Hematopoietic multipotent progenitor cell treated with erythropoietin and hydrocortisone succinate and interleukin-3 and kit ligand, for 15 days (in vitro differentiated cells): ENCODE results near the gene PPP1R13B.

ENCODE experiments used
- DNase-seq: peaks from one replicate; pipeline ENCODE4 v3.0.0-alpha.2; 2015; ENCODE audit warnings: low spot score

The PPP1R13B gene

DNA sequence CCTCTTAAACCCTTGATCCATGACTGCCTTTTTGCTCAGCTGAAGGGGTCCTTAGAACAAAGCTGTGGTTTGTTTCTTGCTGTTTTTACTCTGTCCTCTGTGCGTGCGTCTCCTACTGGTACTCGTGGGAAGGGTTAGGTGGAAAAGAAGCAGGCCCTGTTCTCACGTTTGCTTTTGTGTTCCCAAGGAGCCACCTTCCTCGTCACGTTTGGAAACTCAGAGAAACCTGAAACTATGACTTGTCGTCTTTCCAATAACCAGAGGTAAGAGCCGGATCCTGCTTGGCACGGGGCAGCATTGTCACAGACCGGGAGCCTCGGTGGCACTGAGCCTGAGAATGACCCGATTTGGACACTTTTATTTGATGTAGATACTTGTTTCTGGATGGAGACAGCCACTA lies 118.7 kb downstream of the PPP1R13B start:
- DNase-seq, result no peak

DNA sequence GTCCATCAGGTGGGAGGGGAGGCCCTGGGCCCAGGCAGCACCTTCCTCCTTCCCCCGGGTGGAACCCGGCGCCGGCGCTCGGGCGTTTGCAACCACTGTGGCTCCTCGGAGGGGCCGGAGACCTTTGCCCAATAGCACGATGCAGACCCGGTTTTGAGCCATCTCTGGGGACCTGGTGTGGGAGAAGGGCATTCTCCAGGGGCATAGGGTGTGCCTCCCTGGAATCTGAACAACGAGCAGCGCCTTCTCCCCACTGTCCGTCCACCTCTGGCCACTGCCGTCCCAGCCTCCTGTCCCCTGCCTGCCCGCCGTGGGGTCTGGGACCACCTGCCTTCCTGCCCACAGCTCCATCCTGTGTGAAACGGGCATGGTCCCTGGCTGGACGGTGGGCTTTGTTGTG lies 119.2 kb downstream of the PPP1R13B start:
- DNase-seq, result no peak

DNA sequence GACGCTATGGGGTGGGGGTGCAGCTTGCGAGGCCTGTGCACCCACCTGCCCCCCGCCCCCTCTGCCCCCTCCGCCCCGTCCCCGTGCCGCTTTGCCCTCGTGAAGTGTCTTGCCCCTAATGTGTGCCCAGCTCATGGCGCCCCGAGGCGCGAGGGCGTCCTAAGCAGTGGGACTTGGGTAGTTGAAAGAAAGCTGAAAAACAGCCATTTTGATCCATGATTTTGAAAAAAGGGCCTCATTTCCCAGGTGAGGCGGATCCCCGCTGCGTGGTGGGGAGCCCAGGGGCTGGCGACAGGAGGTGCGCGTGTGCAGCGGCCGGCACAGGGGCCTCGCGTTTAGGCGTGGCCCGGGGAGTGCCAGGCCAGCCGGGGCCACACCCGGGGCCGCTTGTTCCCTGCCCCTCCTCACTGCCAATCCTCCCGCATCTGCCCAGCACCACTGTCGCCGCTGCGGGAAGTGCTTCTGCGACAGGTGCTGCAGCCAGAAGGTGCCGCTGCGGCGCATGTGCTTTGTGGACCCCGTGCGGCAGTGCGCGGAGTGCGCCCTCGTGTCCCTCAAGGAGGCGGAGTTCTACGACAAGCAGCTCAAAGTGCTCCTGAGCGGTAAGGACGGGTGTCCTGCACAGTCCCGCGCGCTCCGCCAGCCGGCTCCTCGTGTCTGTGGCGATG lies 119.9 kb downstream of the PPP1R13B start:
- DNase-seq, result no peak

DNA sequence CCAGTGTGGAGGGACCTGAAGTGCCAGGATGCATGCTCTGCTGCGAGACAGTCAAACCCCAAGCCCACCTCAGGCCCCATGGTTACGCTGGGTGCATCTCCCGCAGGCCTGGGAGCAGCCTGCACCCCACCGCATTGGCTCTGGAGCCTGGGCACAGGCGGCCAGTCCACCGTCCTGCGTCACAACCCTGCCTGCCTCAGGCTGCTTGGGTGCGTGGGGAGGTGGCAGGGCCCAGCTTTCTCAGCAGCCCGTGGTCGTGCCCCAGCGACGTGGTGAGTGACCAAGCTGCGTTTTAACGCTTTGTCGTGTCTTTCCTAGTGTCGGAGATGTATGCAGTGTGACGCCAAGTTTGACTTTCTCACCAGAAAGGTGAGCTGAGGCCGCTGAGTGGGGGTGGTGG lies 120.9 kb downstream of the PPP1R13B start:
- DNase-seq, result no peak

DNA sequence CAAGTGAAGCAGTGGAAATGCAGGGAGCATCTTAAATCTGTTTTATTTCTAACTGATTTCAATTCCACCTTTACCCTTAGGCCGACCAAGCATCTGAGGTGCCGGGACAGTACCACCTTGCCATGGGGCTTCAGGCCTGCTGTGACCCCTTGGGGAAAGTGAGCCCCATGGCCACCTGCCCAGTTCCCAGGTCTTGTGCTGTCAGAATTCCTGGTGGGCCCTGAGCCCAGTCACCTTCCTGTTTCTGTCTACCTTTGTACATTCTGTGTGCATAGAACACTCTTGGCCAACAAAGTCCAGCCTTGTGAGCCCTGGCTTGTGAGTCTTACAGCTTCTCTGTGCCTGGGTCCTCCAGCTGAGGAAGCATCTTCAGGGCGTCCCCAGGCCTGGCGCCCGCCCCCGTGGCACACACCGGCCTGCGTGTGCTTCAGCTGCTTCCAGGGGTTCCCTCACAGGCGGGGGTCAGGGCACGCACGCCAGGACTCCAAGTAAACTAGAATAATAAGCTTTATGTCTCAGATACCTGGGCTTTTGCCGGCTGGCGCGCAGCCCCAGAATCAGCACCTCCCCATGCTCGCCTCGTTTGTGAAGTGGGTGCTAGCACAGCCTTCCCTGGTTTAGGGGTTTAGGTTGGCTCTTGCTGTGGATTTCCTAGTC lies 121.5 kb downstream of the PPP1R13B start:
- no peak for DNase-seq

DNA sequence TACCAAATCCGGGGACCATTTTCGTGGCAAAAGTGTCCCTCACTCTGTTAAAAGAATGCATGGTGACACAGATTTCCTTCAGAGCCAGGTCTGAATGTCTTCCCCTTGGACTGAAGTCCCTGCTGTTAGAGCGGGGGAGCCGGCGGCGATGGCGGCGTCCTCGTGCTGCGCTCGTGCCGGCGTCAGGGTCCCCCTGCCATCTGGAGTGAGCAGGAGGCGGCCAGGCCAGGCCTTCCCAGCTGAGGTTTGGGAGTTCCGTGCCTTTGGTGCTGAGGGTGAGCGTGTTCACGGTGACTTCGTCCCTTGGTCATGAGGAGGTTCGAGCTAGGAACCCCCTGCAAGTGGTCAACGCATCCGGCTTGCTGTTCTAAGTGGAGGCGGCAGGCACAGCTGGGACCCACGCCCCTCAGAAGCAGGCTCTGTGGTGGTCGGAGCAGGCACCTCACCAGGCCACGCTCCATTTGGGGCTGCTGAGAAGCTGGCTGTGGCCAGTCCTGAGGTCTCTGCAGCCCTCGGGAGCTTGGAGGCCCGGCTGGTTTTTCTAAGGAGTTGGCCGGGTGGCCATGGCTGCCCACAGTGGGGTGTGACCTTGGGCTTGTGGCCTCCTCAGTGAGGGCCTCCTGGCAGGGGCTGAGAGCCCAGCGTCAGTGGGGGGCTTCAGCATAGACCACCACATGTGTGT lies 122.2 kb downstream of the PPP1R13B start:
- no peak for DNase-seq

DNA sequence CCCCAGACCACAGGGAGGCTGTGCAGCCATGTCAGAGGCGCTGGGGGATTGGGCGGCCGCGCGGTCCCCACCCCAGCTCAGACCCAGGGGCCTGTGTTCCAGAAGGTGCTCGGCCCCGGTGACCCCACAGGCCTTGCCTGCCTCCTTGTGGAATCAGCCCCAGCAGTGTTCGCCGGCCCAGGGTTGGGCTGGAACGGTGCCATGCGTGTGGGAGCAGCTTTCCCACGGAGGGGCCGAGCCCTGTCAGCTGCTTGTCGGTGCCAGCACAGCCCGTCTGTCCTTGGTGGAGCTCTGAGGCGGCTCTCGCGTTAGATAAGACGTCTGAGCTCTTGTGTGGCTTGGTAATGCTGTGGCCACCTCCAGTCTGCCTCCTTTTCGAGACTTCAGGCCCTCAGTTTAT lies 123.3 kb downstream of the PPP1R13B start:
- DNase-seq, result peak; percentile 97

DNA sequence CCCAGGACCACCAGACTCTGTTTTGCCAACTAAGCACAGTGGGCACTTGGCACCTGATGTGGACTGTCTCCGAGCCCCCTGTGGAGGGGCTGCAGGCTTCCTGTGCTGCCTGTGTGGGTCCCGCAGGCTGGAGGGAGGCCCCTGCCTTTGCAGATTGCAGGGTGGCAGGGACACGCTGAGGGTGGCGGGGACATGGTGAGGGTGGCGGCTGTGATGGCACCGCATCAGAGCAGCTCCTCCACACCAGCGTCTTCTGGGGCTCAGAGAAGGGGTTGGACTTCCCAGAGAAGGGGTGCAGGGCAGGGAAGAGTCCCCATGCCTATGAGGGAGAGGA lies 123.7 kb downstream of the PPP1R13B start:
- DNase-seq, result peak; percentile 34

DNA sequence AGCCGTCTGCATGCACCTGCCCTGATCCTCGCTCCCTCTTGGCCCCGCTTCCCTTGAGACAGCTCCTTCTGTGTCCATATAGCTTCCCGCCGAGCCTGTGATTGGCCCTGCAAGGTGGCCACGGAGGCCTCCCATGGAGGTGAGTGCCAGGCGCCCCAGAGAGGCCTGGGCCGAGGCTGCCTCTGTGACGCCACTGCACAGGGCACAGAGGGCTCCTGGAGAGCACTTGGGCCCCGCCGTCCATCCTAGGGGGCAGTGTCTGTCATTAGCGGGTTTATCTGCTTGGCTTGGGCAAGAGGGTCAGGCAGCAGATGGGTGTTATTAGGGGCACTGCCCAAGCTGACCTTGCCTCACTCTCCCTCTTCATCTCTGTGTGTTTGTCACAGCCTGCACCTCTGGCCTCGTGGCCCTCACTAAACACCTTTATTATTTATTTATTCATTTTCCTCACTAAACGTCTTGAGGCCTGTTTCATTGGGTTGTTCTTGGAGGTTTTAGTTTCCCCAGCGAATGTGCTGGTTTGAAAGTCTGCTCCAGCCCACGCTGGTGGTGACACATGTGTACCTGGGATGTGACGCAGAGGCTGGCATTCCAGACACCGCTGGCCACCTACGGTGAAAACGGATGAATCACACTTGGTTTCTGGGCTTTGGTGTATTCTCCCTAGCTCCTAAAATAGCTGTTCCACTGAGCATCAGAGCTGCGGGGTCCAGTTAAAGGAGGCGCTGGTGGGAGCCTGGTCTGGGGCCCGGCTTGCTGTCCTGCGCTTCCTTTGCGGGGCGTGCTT lies 125.8 kb downstream of the PPP1R13B start:
- no peak for DNase-seq

DNA sequence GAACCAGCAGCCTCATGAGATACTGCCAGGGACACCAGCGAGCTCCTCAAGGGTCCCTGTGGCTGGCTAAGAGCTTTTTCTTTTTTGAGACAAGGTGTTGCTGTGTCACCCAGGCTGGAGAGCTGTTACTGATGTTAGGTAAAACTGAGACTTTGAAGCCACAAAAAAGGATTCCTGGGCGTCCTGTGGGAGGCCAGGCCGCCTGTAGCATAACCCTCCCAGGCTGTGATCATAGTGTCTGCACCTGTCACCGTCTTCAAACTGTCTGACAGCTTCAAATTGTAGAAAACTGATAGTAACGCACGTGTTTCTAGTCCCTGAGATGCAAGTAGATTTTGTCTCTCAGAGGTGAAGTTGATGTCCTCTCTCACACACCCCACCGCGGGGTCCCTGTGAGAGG lies 127.6 kb downstream of the PPP1R13B start:
- DNase-seq, result no peak

DNA sequence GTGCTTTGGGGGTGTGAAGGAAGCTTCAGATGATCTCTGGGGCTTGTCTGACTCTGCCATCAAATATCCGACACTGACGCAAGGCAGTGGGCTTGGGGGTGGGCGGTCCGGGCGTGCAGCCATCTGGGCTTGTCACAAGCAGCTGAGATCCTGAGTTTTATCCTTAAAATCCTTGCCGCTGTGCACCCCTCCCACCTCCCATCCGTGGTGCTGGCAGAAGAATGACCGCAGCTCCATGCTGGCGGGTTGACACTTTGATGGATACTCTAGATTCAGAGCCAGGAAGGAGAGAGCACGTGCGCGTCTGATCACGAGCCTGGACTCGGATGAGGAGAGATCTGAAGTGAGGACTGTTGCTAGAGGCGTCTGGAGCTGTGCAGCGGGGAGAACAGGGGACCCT lies 128.8 kb downstream of the PPP1R13B start:
- no peak for DNase-seq

DNA sequence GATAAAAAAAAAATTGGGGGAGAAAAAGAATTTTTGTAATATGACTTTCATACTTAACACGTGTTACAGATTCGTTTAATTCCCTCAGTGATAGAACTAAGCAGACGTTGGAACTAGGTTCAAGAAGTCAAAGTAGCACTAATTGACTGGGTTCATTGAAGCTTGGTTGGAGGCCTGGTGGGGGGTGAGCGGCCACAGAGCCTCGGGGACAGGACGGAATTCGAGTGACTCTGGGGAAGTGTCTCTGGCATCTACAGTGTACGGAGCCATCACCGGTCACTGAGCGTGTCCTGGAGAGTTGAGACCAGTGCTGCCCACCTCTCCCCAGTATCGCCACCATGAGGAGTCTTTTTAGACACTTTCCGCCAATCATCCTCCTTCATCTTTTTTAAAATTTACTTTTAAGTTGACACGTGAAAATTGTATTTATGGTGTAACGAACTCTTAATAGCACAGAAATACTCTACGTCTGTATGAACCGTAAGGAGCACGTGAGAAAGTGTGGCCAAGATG lies 130.4 kb downstream of the PPP1R13B start:
- DNase-seq, result no peak

DNA sequence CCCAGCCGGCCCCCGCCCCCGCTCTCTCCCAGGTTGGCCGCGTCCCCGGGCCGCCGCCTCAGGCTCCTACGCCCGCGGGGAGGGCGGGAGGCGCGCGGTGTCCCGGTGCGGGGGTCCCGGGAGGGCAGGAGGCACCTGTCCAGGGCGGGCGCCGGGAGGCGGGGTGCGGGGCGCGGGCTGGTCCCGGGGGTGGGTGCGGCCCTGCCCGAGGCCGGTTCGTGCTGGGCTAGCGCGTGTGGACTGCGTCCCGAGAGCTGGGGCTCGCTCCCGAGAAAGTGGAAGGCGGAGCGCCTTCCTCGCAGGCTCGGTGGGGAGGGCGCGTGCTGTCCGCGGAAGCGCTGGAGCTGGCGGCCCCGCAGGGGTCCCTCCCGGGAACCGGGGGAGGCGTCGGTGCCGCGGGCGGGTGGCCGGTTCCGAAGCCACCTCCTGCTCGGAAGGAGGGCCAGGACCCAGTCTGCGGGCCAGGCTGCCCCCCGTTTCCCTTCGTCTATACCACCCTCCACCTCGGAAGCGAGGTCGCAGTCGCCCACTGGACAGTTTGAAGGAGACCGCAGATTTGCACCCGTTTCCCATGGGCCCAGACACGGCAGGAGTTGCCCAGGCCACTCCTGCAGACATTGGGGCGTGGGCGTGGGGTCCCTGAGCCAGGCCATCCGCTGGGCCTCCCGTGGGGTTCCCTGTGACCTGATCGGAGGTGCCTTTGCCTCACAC lies 131.1 kb downstream of the PPP1R13B start:
- no peak for DNase-seq

DNA sequence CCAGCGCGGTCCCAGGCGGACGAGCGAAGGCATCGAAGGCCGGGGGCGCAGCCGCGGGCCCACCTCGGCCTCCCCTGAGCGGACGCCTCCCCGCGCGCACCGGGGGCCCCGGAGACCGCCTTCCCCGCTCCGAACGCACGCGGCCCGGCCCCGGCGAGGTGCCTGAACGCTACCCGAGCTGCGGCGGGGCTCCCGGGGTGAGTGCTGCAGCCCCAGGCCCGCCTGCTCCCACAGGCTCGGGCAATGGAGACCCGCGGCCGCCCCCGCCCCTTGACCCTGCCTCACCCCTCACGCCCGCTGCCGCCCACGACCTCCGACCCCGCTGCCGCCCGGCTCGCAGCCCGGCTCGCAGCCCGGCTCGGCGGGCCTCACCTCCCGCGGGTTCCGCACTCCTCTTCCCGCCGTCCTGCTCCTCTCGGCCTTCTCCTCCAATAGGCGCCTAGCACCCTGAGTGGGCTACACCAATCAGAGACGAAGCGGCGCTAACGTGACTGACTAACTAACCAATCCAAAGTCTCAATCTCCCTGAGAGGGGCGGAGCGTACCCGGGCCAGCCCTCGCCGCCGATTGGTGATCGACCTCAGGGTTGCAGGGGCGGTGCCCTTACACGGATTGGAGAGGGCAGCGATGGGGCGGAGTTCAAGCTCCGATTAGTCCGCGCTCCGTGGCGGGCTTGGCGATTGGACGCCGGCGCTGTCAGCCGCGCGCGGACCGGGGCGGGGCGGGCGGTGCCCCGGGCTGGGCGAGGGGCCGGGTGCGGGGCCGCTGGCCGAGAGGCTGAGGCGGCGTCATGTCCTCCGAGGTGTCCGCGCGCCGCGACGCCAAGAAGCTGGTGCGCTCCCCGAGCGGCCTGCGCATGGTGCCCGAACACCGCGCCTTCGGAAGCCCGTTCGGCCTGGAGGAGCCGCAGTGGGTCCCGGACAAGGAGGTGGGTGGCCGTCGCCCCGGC lies 132.0 kb downstream of the PPP1R13B start, which contains the start of the genes XRCC3 and ZFYVE21:
Gene XRCC3 (minus strand): TSS at position 400 of the 949 bp plus-strand sequence. CDS start 4,364 bp downstream, outside the sequence.
Gene ZFYVE21 (plus strand): TSS at position 759 of the 949 bp plus-strand sequence. CDS start 32 bp downstream, at position 791.
- peak; percentile 100 for DNase-seq

DNA sequence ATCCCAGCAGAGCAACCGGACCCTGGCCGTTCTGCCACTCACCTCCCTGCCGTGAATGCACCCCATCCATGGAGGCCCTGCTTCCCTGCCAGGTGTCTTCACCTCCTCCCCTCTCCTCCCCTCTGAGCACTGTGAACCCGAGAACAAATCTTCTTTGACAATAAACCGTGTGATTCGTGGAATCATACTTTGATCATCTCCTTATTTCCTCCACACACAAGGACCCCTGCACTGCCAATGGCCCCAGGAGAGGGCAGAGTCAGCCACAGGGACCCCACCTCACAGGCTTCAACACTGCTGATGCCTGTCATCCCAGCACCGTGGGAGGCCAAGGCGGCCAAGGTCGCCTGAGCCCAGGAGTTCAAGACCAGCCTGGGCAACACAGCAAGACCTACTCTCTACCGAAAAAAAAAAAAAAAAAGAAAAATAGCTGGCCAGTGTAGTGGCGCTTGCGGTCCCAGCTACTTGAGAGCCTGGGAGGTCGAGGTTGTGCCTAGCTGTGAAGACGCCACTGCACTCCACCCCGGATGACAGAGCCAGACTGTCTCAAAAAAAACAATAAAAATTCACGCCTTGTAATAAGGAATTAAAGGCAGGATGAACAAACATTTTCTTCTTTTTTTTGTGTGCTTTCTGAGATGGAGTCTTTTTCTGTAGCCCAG lies 133.2 kb downstream of the PPP1R13B start:
- DNase-seq, result no peak

DNA sequence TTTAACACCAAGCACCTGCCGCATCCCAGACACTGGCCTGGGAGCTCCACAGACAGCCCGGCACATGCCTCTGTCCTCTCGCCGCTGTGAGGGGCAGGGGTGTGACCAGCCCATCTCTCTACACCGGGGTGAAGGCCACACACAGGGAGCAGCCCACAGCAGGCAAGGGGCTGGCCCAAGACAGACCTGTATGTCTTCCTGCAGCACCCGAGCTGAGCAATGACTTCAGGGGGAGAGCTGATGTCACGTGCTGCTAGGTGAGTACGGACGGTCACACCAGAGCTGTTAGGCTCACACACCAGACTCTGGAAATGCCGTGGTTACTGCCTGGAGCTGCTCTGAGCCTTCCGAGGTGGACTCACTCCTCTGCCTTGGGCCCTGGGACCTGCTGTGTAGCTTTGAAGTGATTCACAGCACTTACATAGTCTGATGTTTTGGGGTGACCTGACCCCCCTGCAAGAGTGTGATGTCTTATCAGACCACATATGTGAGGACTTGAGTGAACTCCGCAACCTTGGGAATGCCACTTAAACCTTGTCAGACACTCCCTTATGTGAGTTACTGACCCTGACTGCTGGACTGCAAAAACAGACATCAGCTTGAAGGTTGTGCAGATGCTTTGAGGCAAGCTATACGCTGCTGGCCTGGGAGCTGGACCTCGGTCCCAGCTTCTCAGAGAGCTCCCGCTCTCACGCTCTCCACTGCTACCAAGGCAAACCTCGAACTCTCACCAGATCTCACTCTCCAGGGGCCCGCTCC lies 133.9 kb downstream of the PPP1R13B start:
- peak; percentile 41 for DNase-seq

DNA sequence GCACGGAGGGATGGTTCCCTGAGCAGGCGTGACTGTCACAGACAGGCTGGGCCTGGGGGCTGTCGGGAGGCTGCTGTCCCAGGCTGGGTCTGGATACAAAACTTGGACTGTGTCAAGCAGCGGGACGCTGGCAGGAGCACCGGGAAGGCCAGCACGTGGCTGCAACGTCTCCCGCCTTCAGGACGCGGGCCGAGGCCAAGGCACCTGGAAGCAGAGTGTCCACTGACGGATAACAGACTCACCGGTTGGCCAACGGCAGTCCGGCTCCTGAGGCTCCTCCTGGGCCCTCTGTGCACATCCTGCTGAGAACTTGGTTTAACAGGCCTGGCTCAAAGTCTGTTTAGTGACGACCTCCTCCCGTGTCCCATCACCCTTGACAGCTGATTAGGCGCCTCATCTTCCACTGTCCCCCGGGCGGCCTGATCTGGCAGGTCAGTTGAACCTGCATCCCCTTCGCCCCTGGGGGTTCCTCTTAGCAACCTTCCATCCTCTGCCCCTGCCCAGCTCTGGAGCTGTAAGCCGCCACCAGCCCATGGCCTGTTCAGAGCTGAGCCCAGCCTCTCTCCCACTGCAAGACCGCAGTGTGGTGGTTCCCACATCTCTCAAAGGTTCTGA lies 134.6 kb downstream of the PPP1R13B start:
- DNase-seq, result no peak
